Vagina (tissue), 2 donors: ENCODE measurements around the gene IGSF5. TPM values are rescaled to one million over a fixed set of nuclear protein-coding genes. Genes with fewer than 3 reads are reported as not detected.

Source experiments
- DNase-seq, 2 donors: peaks; one replicate each; pipeline ENCODE4 v3.0.0-alpha.2; 2017; ENCODE audit errors: extremely low spot score in 2 of 2
- H3K27ac ChIP-seq: fragments of 200-600 bp; sonication (generic); one replicate; pipeline ENCODE4 v1.5.1; 2019
- H3K27me3 ChIP-seq: fragments of 200-600 bp; sonication (generic); one replicate; pipeline ENCODE4 v1.5.1; 2019
- H3K36me3 ChIP-seq, 2 donors: fragments of 200-600 bp; sonication (generic); one replicate each; pipeline ENCODE4 v1.5.1; 2017 to 2019
- H3K4me1 ChIP-seq: fragments of 200-600 bp; sonication (generic); one replicate; pipeline ENCODE4 v1.5.1; 2019
- H3K4me3 ChIP-seq, 2 donors: fragments of 200-600 bp; sonication (generic); 1 replicate in 1 of 2; 2 replicates in 1 of 2; pipeline ENCODE4 v1.5.1; 2016 to 2019
- H3K9me3 ChIP-seq: fragments of 200-600 bp; sonication (generic); one replicate; pipeline ENCODE4 v1.5.1; 2019
- CTCF ChIP-seq, 3 experiments: fragments of 450-650 bp in 2 of 3; fragments of 200-600 bp in 1 of 3; sonication (generic) in 1 of 3; IDR thresholded peaks; one replicate each; pipeline ENCODE4 v1.5.1; 2017 to 2019; ENCODE audit warnings: antibody characterized with exemption in 3 of 3, mild to moderate bottlenecking in 2 of 3, moderate library complexity in 2 of 3
- POLR2A ChIP-seq, 2 donors: fragments of 450-650 bp; IDR thresholded peaks; one replicate each; pipeline ENCODE4 v1.6.1; 2017; ENCODE audit warnings: antibody characterized with exemption in 2 of 2, mild to moderate bottlenecking in 2 of 2, moderate library complexity in 2 of 2
- POLR2AphosphoS5 ChIP-seq, 2 donors: sonication (generic); formaldehyde crosslinking; IDR thresholded peaks; one replicate each; pipeline ENCODE4 v1.9.0; 2017; ENCODE audit warnings: antibody characterized with exemption in 2 of 2, mild to moderate bottlenecking in 2 of 2, low read depth in 1 of 2; ENCODE audit not compliant: insufficient read depth in 1 of 2
- intact Hi-C: fragments of 100-400 bp; cut with DNase I; formaldehyde crosslinking; loops from one replicate; pipeline ENCODE4 v1.15.1; 2023
- total RNA-seq: library from RNA; depleted of rRNA; stranded (reverse); fragments of >200 nt; gene quantifications from one replicate; pipeline ENCODE4 v1.2.3, GENCODE V29; 2016

IGSF5 gene
- total RNA-seq, 1 donor from 2014 or later = not detected

GRCh38 chr21:39754811-39755210 lies 9.8 kb downstream of the IGSF5 start:
- Histone ChIP-seq H3K4me1 (no peaks in the 10 kb centered on the region), H3K36me3 (no peaks in the 10 kb centered on the region), H3K27ac (no peak overlapping the region), H3K4me3 (no peak overlapping the region), H3K27me3 (no peaks in the 10 kb centered on the region), H3K9me3 (no peaks in the 10 kb centered on the region)
- no peak for DNase-seq
- TF ChIP-seq POLR2A (IDR thresholded peaks at IDR 0.05) = no peak
- TF ChIP-seq CTCF (IDR thresholded peaks at IDR 0.05) = no peak
- no peak for TF ChIP-seq POLR2AphosphoS5 (IDR thresholded peaks at IDR 0.05; ENCODE audit: insufficient read depth in 1 of 2, low read depth in 1 of 2)
- intact Hi-C loops = no loop called here

- no peak for TF ChIP-seq POLR2A (IDR thresholded peaks at IDR 0.05)
- no peak for TF ChIP-seq CTCF (IDR thresholded peaks at IDR 0.05)
- no peak for TF ChIP-seq POLR2AphosphoS5 (IDR thresholded peaks at IDR 0.05; ENCODE audit: insufficient read depth in 1 of 2, low read depth in 1 of 2)
- H3K4me3 ChIP-seq = no peak overlapping the region
- no peaks in the 10 kb centered on the region for H3K27me3 ChIP-seq
- H3K4me1 ChIP-seq = no peaks in the 10 kb centered on the region
- H3K36me3 ChIP-seq = no peaks in the 10 kb centered on the region
- no peak for DNase-seq
- H3K9me3 ChIP-seq = no peaks in the 10 kb centered on the region
- intact Hi-C loops = no loop called here
- H3K27ac ChIP-seq = no peak overlapping the region
Observed at GRCh38 chr21:39756285-39756684, 11.3 kb downstream of the IGSF5 start.

DNA sequence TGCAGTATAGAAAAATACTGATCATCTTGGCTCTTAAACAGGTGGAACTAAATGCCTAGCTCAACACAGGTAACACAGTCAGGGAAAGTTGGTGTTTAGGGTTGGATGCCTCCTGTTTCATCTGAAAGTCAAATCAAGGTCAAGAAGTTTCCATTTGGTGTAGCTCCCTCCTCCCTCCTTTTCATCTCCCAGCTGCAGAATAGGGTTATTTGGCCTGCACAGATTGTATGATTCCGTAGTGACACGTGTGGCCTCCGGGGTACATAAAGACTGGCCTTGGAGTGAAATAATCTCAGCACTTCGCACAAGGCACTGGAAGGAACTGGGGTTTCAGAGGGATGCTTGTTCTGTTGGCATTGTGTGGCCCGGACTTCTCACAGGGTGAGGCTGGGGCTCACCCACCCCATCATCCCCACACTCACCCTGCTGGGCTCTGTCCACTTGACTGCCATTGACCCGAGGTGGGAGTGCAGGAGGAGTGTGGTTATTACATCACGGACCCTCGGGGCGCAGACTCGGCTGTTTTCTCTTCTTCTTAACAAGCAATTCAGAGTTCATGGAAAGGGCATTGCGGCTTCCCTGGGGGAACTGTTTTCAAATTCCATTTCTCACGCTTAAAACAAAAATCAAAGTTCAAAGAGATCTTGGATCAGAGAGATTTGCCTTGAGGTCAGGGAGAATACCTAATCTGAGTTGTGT lies 18.4 kb downstream of the IGSF5 start:
- no peak overlapping the region for H3K27ac ChIP-seq
- H3K36me3 ChIP-seq = no peaks in the 10 kb centered on the region
- intact Hi-C loops = no loop called here
- DNase-seq = no peak
- no peaks in the 10 kb centered on the region for H3K9me3 ChIP-seq
- no peak overlapping the region for H3K4me3 ChIP-seq
- TF ChIP-seq POLR2A (IDR thresholded peaks at IDR 0.05) (no peak), CTCF (IDR thresholded peaks at IDR 0.05) (no peak), POLR2AphosphoS5 (IDR thresholded peaks at IDR 0.05; ENCODE audit: insufficient read depth in 1 of 2, low read depth in 1 of 2) (no peak)
- no peaks in the 10 kb centered on the region for H3K27me3 ChIP-seq
- no peaks in the 10 kb centered on the region for H3K4me1 ChIP-seq

DNA sequence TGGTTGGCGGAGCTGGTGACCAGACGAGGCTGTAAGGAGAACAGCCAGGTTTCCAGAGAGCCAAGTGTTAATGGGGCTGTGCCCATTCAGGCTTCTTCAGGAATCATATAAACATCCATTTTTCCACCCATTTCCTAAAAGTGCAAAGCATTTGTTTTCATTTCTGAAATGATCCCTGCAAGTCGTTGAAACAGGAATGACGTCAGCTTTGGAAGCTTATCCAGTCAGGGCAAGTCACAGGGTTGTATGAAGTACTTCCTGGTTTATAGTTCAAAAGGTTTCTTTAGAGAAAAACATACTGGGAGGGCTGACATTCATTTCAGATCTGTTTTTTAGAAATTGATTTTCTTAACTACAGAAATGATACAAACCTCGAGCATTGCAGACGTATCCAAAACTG lies 29.2 kb downstream of the IGSF5 start:
- Histone ChIP-seq H3K4me3 (no peak overlapping the region), H3K27ac (no peak overlapping the region), H3K36me3 (no peaks in the 10 kb centered on the region), H3K9me3 (no peaks in the 10 kb centered on the region), H3K27me3 (no peaks in the 10 kb centered on the region), H3K4me1 (peaks cover 8% of the 10 kb centered on the region)
- no peak for TF ChIP-seq CTCF (IDR thresholded peaks at IDR 0.05)
- no peak for TF ChIP-seq POLR2A (IDR thresholded peaks at IDR 0.05)
- TF ChIP-seq POLR2AphosphoS5 (IDR thresholded peaks at IDR 0.05; ENCODE audit: insufficient read depth in 1 of 2, low read depth in 1 of 2) = no peak
- DNase-seq = no peak
- intact Hi-C loops = no loop called here

DNA sequence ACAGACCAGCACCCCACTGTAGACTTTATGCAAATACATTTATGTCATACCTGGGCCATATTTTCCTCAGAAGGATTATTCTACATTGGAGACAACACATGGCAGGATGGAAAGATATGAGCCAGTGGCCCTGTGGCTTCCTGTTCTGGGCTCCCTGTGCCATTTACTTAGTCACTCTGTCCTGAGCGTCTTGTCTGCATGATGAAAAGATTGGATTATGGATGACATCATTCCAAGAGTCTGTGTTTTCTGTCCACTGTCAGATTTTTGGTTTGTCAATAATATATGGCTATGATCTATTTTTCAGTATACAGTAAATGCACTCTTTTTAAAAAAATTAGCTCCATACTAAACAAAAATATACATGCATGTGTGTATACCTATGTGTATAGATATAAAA lies 30.8 kb downstream of the IGSF5 start:
- no peak overlapping the region for H3K27ac ChIP-seq
- TF ChIP-seq POLR2AphosphoS5 (IDR thresholded peaks at IDR 0.05; ENCODE audit: insufficient read depth in 1 of 2, low read depth in 1 of 2) (no peak), CTCF (IDR thresholded peaks at IDR 0.05) (no peak), POLR2A (IDR thresholded peaks at IDR 0.05) (no peak)

More for the DNA sequence above, 30.8 kb downstream of the IGSF5 start:
- Histone ChIP-seq H3K36me3 (no peaks in the 10 kb centered on the region), H3K4me3 (no peak overlapping the region), H3K4me1 (peaks cover 8% of the 10 kb centered on the region), H3K9me3 (no peaks in the 10 kb centered on the region), H3K27me3 (no peaks in the 10 kb centered on the region)
- DNase-seq = no peak
- intact Hi-C loops = no loop called here
